Right cardiac atrium (tissue), 5 donors: ENCODE data around the gene UBA1. TPM values are rescaled to one million over a fixed set of nuclear protein-coding genes. Genes with fewer than 3 reads are reported as not detected.

ENCODE experiments used
- ATAC-seq, 2 donors: fragments of 200-7000 bp; cut with Tn5 transposase; one replicate each; pipeline versions ENCODE4 v1.8.0 to v1.9.1; 2020; ENCODE audit warnings: moderate library complexity in 2 of 2, mild to moderate bottlenecking in 1 of 2
- DNase-seq, 3 donors: peaks; one replicate each; pipeline ENCODE4 v3.0.0-alpha.2; 2020
- H3K27ac ChIP-seq: one replicate; pipeline ENCODE4 v1.5.1; 2013; ENCODE audit warnings: mild to moderate bottlenecking, low read length, control low read depth, moderate library complexity
- H3K27me3 ChIP-seq: one replicate; pipeline ENCODE4 v1.6.1; 2013; ENCODE audit not compliant: control insufficient read depth, insufficient read depth
- H3K4me1 ChIP-seq: one replicate; pipeline ENCODE4 v1.6.1; 2013; ENCODE audit warnings: low read length; ENCODE audit not compliant: control insufficient read depth, insufficient read depth
- H3K4me3 ChIP-seq: one replicate; pipeline ENCODE4 v1.5.1; 2013; ENCODE audit warnings: low read length, control low read depth
- H3K9me3 ChIP-seq: one replicate; pipeline ENCODE4 v1.6.1; 2013; ENCODE audit warnings: low read length; ENCODE audit not compliant: control insufficient read depth
- WGBS: extraction: QIAGEN DNeasy Blood & Tissue Kit; methylation state at CpG from one replicate; pipeline ENCODE4 v1.1.7; 2013; 5-methylcytosine and 5-hydroxymethylcytosine counted together
- intact Hi-C, 4 donors: fragments of 100-400 bp; cut with DNase I; formaldehyde crosslinking; loops; one replicate each; pipeline versions ENCODE4 v1.11.0 to v1.14.0; 2022 to 2023
- polyA plus RNA-seq: library from polyadenylated mRNA; stranded (reverse); fragments of 200-250 nt; gene quantifications from one replicate; pipeline ENCODE4 v1.2.3, GENCODE V29; 2013
- total RNA-seq, 4 donors: library from RNA; stranded (reverse); fragmentation: NEBNext Ultra II Directional; extraction: Animal tissue kit (Norgen Biotek cat#: 25700); gene quantifications; one replicate each; pipeline ENCODE4 v1.2.1, GENCODE V29; 2021
- donor health status: healthy with polysubstance abuse.
- donor health status: DM: no; HTN: yes; CAD: no.
- donor health status: DM: no; HTN: no; CAD: no.
- donor health status: DM: no; HTN: yes; CAD: no; lungs with severe emphysema.
- donor health status: DM: yes; HTN: yes; CAD: no.

The UBA1 gene
- total and polyA plus RNA-seq, 5 donors: 79.5 to 130 (median 113) TPM

GRCh38 chrX:47156611-47157520 is 36.8 kb upstream of the UBA1 start:
- H3K4me3 ChIP-seq: no peak overlapping the region
- H3K9me3 ChIP-seq: no peaks in the 10 kb centered on the region
- no peaks in the 10 kb centered on the region for H3K4me1 ChIP-seq
- WGBS: 90% methylated on average over 26 of the region's 26 CpGs
- peak in 1 of 2 donors; percentile 32 for ATAC-seq
- H3K27ac ChIP-seq: no peak overlapping the region
- no peaks in the 10 kb centered on the region for H3K27me3 ChIP-seq
- peak in 1 of 3 donors; percentile 22 for DNase-seq
- intact Hi-C loops: no loop called here

DNA sequence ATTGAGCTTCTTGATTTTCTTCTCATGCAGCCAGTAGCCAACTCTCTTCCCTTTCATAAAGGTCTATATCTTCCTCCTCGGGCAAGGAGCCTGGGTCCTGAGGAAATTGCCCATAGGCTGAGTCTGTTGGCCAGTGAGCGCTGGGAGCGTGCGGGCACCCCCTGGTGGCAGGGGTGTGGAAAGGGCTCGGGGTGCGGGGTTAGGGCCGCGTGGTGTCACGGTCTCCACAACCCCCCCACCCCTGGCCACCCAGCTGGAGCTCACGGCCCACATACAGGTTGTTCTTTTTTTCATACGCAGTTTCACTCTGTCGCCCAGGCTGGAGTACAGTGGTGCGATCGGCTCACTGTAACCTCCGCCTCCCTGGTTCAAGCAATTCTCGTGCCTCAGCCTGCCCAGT is 35.5 kb upstream of the UBA1 start:
- WGBS: 96% methylated on average over 16 of the region's 16 CpGs
- ATAC-seq: peak in 1 of 2 donors; percentile 49
- intact Hi-C loops: no loop called here

DNA sequence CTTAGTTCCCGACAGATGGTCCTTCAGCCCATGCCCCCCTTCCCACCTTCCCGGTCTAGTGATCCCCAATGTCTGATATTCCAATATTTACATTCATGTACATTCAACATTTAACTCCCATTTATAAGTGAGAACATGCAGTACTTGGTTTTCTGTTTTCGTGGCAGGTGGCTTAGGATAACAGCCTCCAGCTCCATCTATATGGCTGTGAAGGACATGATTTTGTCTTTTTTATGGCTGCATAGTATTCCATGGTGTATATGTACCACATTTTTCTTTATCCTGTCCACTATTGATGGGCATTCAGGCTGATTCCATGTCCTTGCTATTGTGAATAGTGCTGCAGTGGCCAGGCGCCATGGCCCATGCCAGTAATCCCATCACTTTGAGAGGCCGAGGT is 34.8 kb upstream of the UBA1 start:
- DNase-seq (peak in 1 of 3 donors; percentile 14), ATAC-seq (no peak)
- no peaks in the 10 kb centered on the region for H3K9me3 ChIP-seq

More for the DNA sequence above, 35.5 kb upstream of the UBA1 start:
- Histone ChIP-seq H3K27ac (no peak overlapping the region), H3K4me1 (no peaks in the 10 kb centered on the region), H3K4me3 (no peak overlapping the region), H3K27me3 (no peaks in the 10 kb centered on the region), H3K9me3 (no peaks in the 10 kb centered on the region)
- DNase-seq: no peak

DNA sequence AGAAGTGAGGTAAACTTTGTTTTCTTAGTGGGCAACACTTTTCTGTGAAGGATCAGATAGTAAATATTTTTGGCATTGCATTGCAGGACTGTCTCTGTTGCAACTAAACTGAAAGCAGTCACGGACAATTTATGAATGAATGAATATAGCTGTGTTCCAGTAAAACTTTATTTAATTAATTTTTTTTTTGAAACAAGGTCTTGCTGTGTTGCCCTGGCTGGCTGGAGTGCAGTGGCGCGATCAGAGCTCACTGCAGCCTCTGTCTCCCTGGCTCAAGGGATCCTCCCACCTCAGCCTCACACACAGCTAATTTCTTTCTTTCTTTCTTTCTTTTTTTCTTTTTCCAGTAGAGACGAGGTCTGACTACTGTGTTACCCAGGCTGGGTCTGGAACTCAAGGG is 32.8 kb upstream of the UBA1 start:
- Histone ChIP-seq H3K9me3 (no peaks in the 10 kb centered on the region), H3K4me3 (no peak overlapping the region), H3K27me3 (no peaks in the 10 kb centered on the region), H3K4me1 (no peaks in the 10 kb centered on the region), H3K27ac (no peak overlapping the region)
- intact Hi-C loops: no loop called here
- ATAC-seq (no peak), DNase-seq (no peak)
- WGBS: 81% methylated on average over 4 of the region's 4 CpGs

More for the DNA sequence above, 34.8 kb upstream of the UBA1 start:
- no peak overlapping the region for H3K27ac ChIP-seq
- intact Hi-C loops: no loop called here
- H3K4me3 ChIP-seq: no peak overlapping the region
- WGBS: 98% methylated on average over 5 of the region's 5 CpGs
- H3K27me3 ChIP-seq: no peaks in the 10 kb centered on the region
- H3K4me1 ChIP-seq: no peaks in the 10 kb centered on the region

- H3K4me3 ChIP-seq: no peak overlapping the region
- H3K9me3 ChIP-seq: no peaks in the 10 kb centered on the region
- no peaks in the 10 kb centered on the region for H3K27me3 ChIP-seq
- no peak for ATAC-seq
- H3K4me1 ChIP-seq: no peaks in the 10 kb centered on the region
- H3K27ac ChIP-seq: no peak overlapping the region
- peak in 1 of 3 donors; percentile 16 for DNase-seq
- 97% methylated on average over 5 of the region's 5 CpGs for WGBS
- intact Hi-C loops: no loop called here
Observed at GRCh38 chrX:47162927-47163583, 30.6 kb upstream of the UBA1 start.

- Histone ChIP-seq H3K27me3 (no peaks in the 10 kb centered on the region), H3K27ac (no peak overlapping the region), H3K9me3 (no peaks in the 10 kb centered on the region), H3K4me1 (no peaks in the 10 kb centered on the region), H3K4me3 (no peak overlapping the region)
- ATAC-seq (no peak), DNase-seq (no peak)
- WGBS: 97% methylated on average over 3 of the region's 3 CpGs
- intact Hi-C loops: no loop called here
Observed at GRCh38 chrX:47164420-47164819, 29.2 kb upstream of the UBA1 start.

DNA sequence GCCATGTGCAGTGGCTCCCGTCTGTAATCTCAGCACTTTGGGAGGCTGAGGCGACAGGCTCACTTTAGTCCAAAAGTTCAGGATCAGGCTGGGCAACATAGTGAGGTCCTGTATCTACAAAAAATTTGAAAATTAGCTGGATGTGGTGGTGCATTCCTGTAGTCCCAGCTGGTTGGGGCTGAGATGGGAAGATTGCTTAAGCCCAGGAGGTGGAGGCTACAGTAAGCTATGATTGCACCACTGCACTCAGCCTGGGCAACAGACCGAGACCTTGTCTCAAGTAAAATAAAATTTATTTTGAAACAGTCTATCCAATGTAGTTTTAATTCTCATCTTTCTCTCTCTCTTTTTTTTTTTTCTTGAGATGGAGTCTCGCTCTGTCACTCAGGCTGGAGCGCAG is 27.5 kb upstream of the UBA1 start:
- Histone ChIP-seq H3K4me3 (no peak overlapping the region), H3K9me3 (no peaks in the 10 kb centered on the region), H3K27ac (no peak overlapping the region), H3K4me1 (no peaks in the 10 kb centered on the region), H3K27me3 (no peaks in the 10 kb centered on the region)
- intact Hi-C loops: no loop called here
- no peak for ATAC-seq
- WGBS: 95% methylated on average over 5 of the region's 5 CpGs
- DNase-seq: no peak

GRCh38 chrX:47168495-47169073 is 25.0 kb upstream of the UBA1 start:
- no peaks in the 10 kb centered on the region for H3K27me3 ChIP-seq
- 86% methylated on average over 6 of the region's 6 CpGs for WGBS
- no peak overlapping the region for H3K27ac ChIP-seq
- ATAC-seq (no peak), DNase-seq (no peak)
- no peak overlapping the region for H3K4me3 ChIP-seq
- H3K9me3 ChIP-seq: no peaks in the 10 kb centered on the region
- no peaks in the 10 kb centered on the region for H3K4me1 ChIP-seq
- intact Hi-C loops: no loop called here

- intact Hi-C loops: no loop called here
- 93% methylated on average over 19 of the region's 19 CpGs for whole genome bisulfite sequencing
- Histone ChIP-seq H3K9me3 (no peaks in the 10 kb centered on the region), H3K4me3 (no peak overlapping the region), H3K27ac (no peak overlapping the region), H3K4me1 (no peaks in the 10 kb centered on the region), H3K27me3 (no peaks in the 10 kb centered on the region)
- peak in 1 of 3 donors; percentile 51 for DNase-seq
- ATAC-seq: peak in 1 of 2 donors; percentile 5
Observed at GRCh38 chrX:47169273-47169672, 24.4 kb upstream of the UBA1 start.

- H3K4me3 ChIP-seq: no peak overlapping the region
- H3K4me1 ChIP-seq: no peaks in the 10 kb centered on the region
- no peaks in the 10 kb centered on the region for H3K27me3 ChIP-seq
- H3K9me3 ChIP-seq: no peaks in the 10 kb centered on the region
- DNase-seq (peak; percentile 55 to 83 (median 76)), ATAC-seq (peak; percentile 71 to 88)
- H3K27ac ChIP-seq: no peak overlapping the region
- intact Hi-C loops: no loop called here
- WGBS: 64% methylated on average over 13 of the region's 13 CpGs
Observed at GRCh38 chrX:47169726-47170515, 23.7 kb upstream of the UBA1 start.
